Measurements from ENCODE around the gene RNF34. TPM values are rescaled to one million over a fixed set of nuclear protein-coding genes. Genes with fewer than 3 reads are reported as not detected.
A peak's percentile ranks its signal among the peaks of the same experiment; 100 is the strongest.
"Not testable (repeated sequence)": the region's sequence is repeated elsewhere in the genome, so short reads cannot be mapped to it uniquely, and the experiment has no call there.

The RNF34 gene
- total and polyA plus RNA-seq, 2 donors = 22.0 to 77.4 TPM

DNA sequence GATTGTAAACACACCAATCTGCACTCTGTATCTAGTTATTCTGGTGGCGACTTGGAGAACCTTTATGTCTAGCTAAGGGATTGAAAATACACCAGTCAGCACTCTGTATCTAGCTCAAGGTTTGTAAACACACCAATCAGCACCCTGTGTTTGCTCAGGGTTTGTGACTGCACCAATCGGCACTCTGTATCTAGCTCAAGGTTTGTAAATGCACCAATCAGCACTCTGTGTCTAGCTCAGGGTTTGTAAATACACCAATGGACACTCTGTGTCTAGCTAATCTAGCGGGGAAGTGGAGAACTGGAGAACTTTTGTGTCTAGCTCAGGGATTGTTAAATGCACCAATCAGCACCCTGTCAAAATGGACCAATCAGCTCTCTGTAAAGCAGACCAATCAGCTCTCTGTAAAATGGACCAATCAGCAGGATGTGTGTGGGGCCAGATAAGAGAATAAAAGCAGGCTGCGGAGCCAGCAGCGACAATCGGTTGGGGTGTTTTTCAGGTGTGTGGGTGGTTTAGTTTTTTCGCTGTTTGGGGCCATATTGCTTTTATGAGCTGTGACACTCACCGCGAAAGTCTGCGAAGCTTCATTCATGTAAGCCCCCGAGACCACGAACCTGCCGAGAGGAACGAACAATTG lies 24.9 kb upstream of the RNF34 start:
- H3K36me3 ChIP-seq (ENCODE audit: insufficient read depth); DNase-seq (ENCODE audit: extremely low spot score); H3K4me1 ChIP-seq (ENCODE audit: insufficient read depth); H3K27ac ChIP-seq (ENCODE audit: low read depth); H3K4me3 ChIP-seq (ENCODE audit: low read depth, low read length): not testable (repeated sequence)
- WGBS = 89% methylated on average over 14 of the region's 14 CpGs

GRCh38 chr12:121376754-121377697 lies 22.9 kb upstream of the RNF34 start:
- no peak for DNase-seq (ENCODE audit: extremely low spot score)
- Histone ChIP-seq H3K4me1 (ENCODE audit: insufficient read depth) (no peaks in the 10 kb centered on the region), H3K27ac (ENCODE audit: low read depth) (no peak overlapping the region), H3K36me3 (ENCODE audit: insufficient read depth) (no peaks in the 10 kb centered on the region), H3K4me3 (ENCODE audit: low read depth, low read length) (no peak overlapping the region)
- 80% methylated on average over 8 of the region's 8 CpGs for WGBS

- no peak for DNase-seq (ENCODE audit: extremely low spot score)
- 74% methylated on average over 5 of the region's 5 CpGs for WGBS
- no peaks in the 10 kb centered on the region for H3K4me1 ChIP-seq (ENCODE audit: insufficient read depth)
- no peak overlapping the region for H3K4me3 ChIP-seq (ENCODE audit: low read depth, low read length)
- no peaks in the 10 kb centered on the region for H3K36me3 ChIP-seq (ENCODE audit: insufficient read depth)
- H3K27ac ChIP-seq (ENCODE audit: low read depth) = no peak overlapping the region
Observed at GRCh38 chr12:121378736-121379135, 21.2 kb upstream of the RNF34 start.

- H3K36me3 ChIP-seq (ENCODE audit: insufficient read depth) = no peaks in the 10 kb centered on the region
- no peak for DNase-seq (ENCODE audit: extremely low spot score)
- H3K4me3 ChIP-seq (ENCODE audit: low read depth, low read length) = no peak overlapping the region
- no peaks in the 10 kb centered on the region for H3K4me1 ChIP-seq (ENCODE audit: insufficient read depth)
- H3K27ac ChIP-seq (ENCODE audit: low read depth) = no peak overlapping the region
- 84% methylated on average over 10 of the region's 10 CpGs for WGBS
Observed at GRCh38 chr12:121379945-121380344, 20.0 kb upstream of the RNF34 start.

DNA sequence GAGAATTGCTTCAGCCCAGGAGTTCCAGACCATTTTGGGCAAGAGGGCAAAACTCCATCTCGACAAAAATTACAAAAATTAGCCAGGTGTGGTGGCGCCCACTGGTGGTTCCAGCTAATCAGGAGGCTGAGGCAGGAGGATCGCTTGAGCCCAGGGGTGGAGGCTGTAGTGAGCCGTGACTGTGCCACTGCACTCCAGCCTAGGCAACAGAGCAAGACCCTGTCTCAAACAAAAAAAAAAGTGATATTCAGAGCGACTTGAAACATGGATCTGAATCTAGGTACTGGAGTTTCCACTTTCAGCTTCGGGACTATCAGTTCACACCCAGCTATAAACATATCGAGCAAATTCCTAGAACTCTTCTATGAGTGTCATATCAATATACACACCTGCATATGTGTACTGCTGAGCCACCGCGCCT lies 16.3 kb upstream of the RNF34 start:
- no peaks in the 10 kb centered on the region for H3K36me3 ChIP-seq (ENCODE audit: insufficient read depth)
- H3K4me3 ChIP-seq (ENCODE audit: low read depth, low read length) = no peak overlapping the region
- no peak for DNase-seq (ENCODE audit: extremely low spot score)
- no peaks in the 10 kb centered on the region for H3K4me1 ChIP-seq (ENCODE audit: insufficient read depth)
- 94% methylated on average over 9 of the region's 9 CpGs for WGBS
- H3K27ac ChIP-seq (ENCODE audit: low read depth) = no peak overlapping the region

DNA sequence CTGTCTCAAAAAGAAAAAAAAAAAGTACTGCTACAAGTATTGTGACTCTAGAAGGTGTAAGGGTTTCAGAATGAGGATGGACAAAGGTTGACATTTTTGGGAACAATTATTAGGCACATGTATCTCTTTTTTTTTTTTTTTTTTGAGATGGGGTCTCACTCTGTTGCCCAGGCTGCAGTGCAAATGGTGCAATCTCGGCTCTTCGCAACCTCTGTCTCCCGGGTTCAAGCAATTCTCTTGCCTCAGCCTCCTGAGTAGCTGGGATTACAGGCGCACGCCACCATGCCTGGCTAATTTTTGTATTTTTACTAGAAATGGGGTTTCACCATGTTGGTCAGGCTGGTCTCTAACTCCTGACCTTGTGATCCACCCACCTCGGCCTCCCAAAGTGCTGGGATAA lies 15.0 kb upstream of the RNF34 start:
- 68% methylated on average over 6 of the region's 6 CpGs for WGBS
- DNase-seq (ENCODE audit: extremely low spot score); H3K4me3 ChIP-seq (ENCODE audit: low read depth, low read length); H3K4me1 ChIP-seq (ENCODE audit: insufficient read depth); H3K36me3 ChIP-seq (ENCODE audit: insufficient read depth); H3K27ac ChIP-seq (ENCODE audit: low read depth): not testable (repeated sequence)

DNA sequence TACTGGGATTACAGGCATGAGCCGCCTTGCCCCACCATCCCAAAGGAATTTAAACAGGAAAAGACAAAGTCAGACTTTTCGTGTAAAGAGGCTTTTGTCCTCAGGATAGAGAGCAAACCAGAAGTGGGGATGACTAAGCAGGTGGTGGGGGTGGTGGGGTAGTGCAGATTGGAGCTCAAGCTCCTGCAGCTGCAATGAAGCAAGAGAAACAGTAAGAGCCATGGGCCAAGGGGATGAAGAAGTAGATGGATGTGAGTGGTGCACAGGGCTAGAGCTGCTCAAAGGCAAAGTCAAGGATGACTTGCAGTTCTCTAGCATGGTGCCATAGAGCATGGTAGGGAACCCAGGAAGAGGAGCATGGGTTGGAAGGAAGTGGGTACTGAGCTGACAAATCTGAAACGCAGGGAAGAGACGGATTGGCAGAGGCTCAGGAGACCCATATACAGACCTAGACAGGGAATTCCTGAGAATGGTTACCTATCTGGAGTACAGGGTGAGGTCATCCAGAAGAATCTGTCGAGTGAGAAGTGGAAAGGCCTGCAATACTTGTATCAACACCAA lies 11.4 kb upstream of the RNF34 start:
- DNase-seq (ENCODE audit: extremely low spot score) = no peak
- H3K4me3 ChIP-seq (ENCODE audit: low read depth, low read length) = no peak overlapping the region
- H3K27ac ChIP-seq (ENCODE audit: low read depth) = no peak overlapping the region
- WGBS = 69% methylated on average over 5 of the region's 5 CpGs
- no peaks in the 10 kb centered on the region for H3K36me3 ChIP-seq (ENCODE audit: insufficient read depth)
- H3K4me1 ChIP-seq (ENCODE audit: insufficient read depth) = no peaks in the 10 kb centered on the region

DNA sequence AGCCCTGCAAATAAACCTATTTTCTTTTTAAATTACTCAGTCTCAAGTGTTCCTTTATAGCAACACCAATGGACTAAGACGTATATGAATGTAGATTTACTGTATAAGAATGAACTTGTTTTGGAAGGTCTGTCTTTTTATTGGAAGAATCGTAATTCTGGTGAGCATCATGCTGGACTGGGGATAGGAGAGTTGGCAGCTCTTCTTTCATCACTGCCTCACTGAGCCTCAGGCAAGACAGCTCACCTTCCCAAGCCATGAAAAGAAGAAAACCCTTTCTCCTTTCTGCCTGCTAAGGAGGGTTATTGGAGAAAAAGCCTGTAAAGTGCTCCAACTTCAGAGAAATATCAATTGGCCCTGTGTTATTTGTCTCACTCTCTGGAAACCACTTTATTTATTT lies 9.1 kb upstream of the RNF34 start:
- WGBS = 74% methylated on average over 2 of the region's 2 CpGs
- Histone ChIP-seq H3K27ac (ENCODE audit: low read depth) (no peak overlapping the region), H3K4me1 (ENCODE audit: insufficient read depth) (no peaks in the 10 kb centered on the region), H3K4me3 (ENCODE audit: low read depth, low read length) (no peak overlapping the region), H3K36me3 (ENCODE audit: insufficient read depth) (no peaks in the 10 kb centered on the region)
- no peak for DNase-seq (ENCODE audit: extremely low spot score)

DNA sequence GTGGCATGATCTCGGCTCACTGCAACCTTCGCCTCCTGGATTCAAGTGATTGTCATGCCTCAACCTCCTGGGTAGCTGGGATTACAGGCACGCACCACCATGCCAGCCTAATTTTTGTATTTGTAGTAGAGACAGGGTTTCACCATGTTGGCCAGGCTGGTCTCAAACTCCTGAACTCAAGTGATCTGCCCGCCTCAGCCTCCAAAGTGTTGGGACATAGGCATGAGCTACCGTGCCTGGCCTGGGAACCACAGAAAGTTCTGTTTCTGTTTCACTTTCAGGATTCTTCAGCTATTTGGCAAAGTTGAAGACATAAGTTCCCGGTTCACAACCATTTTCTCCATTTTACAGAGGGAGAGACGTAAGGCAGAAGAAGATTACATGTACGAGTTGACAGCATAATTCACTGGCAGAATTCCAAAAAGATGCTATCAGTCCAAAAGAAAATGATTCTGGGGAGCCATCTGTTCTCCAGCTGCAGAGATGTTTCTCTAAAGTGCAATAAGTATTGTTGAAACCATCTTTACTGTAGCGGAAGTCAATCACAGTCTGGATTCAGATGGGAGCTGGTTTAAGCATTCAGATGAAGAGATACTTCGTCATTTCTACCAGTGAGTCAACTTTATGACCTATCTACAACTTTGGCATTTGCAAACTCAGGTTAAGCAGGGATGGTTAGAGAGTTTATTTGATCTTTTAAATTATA lies 8.1 kb upstream of the RNF34 start:
- H3K4me3 ChIP-seq (ENCODE audit: low read depth, low read length) = peak overlapping the region; percentile 4
- H3K36me3 ChIP-seq (ENCODE audit: insufficient read depth) = no peaks in the 10 kb centered on the region
- no peak overlapping the region for H3K27ac ChIP-seq (ENCODE audit: low read depth)
- no peak for DNase-seq (ENCODE audit: extremely low spot score)
- WGBS = 45% methylated on average over 10 of the region's 10 CpGs
- no peaks in the 10 kb centered on the region for H3K4me1 ChIP-seq (ENCODE audit: insufficient read depth)

GRCh38 chr12:121392325-121392716 lies 7.6 kb upstream of the RNF34 start:
- H3K4me3 ChIP-seq (ENCODE audit: low read depth, low read length) = no peak overlapping the region
- 80% methylated on average over 3 of the region's 3 CpGs for WGBS
- no peak for DNase-seq (ENCODE audit: extremely low spot score)

GRCh38 chr12:121397521-121397920 lies 2.4 kb upstream of the RNF34 start:
- H3K36me3 ChIP-seq (ENCODE audit: insufficient read depth) = no peaks in the 10 kb centered on the region
- no peak overlapping the region for H3K4me3 ChIP-seq (ENCODE audit: low read depth, low read length)
- no peak for DNase-seq (ENCODE audit: extremely low spot score)
- WGBS = 94% methylated on average over 14 of the region's 14 CpGs
- no peak overlapping the region for H3K27ac ChIP-seq (ENCODE audit: low read depth)
- H3K4me1 ChIP-seq (ENCODE audit: insufficient read depth) = no peaks in the 10 kb centered on the region

More at GRCh38 chr12:121392325-121392716, 7.6 kb upstream of the RNF34 start:
- Histone ChIP-seq H3K36me3 (ENCODE audit: insufficient read depth) (no peaks in the 10 kb centered on the region), H3K4me1 (ENCODE audit: insufficient read depth) (no peaks in the 10 kb centered on the region), H3K27ac (ENCODE audit: low read depth) (no peak overlapping the region)

- H3K4me1 ChIP-seq (ENCODE audit: insufficient read depth) = no peaks in the 10 kb centered on the region
- H3K36me3 ChIP-seq (ENCODE audit: insufficient read depth) = no peaks in the 10 kb centered on the region
- no peak for DNase-seq (ENCODE audit: extremely low spot score)
- H3K27ac ChIP-seq (ENCODE audit: low read depth) = no peak overlapping the region
- no peak overlapping the region for H3K4me3 ChIP-seq (ENCODE audit: low read depth, low read length)
- WGBS = over 99% methylated on average over 5 of the region's 5 CpGs
Observed at GRCh38 chr12:121398355-121398754, 1.6 kb upstream of the RNF34 start.

DNA sequence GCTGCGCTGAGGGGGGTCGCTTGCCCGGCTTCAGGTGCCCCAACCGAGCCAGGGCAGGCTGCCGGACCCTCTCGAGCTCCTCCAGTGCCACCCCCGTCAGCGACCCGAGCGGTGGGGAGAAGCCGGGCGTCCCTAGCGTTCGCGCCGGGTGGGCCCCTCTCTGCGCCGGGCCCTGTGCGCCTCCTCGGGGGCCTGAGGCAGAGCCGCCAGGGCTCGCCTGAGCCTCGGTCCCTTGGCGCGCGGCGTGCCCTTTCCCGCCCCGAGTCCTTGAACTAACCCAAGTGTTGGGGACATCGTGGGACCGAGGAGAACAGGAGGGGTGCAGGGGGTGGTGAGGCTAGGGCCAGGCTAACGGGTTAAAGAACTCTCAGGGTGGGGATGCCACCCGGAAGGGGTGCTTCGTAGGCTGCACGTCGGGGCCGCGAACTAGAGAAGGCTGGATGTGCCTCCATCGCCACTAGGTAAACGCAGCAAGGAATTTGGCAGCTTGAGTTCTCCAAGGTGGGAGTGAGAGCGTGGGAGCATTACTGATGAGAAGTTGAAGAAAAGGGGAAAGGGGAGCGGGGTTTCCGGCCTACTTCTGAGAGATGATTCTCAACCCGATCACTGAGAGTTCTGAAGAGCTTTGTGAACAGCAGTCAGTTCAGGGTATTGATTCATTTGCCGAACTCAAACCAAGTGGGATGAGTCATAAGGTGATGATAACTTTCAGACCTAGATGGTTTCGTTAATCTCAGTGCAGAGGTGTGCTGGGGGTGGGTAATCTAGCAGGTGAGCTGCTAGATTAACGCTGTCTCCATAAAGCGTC lies 618 bp downstream of the RNF34 start:
- H3K4me1 ChIP-seq (ENCODE audit: insufficient read depth) = no peaks in the 10 kb centered on the region
- WGBS = 2% methylated on average over 48 of the region's 48 CpGs

More for the DNA sequence above, 618 bp downstream of the RNF34 start:
- Histone ChIP-seq H3K27ac (ENCODE audit: low read depth) (peak overlapping the region; percentile 83), H3K4me3 (ENCODE audit: low read depth, low read length) (peak overlapping the region; percentile 78), H3K36me3 (ENCODE audit: insufficient read depth) (no peaks in the 10 kb centered on the region)
- no peak for DNase-seq (ENCODE audit: extremely low spot score)
